Neural cell (in vitro differentiated cells): ENCODE results near the gene CENPO.

Experiments used
- EZH2 ChIP-seq: fragments of 200-600, 300-800 bp; shearing (Covaris generic), sonication (generic); IDR thresholded peaks from 2 replicates; pipeline ENCODE4 v1.6.1; 2014; ENCODE audit warnings: antibody characterized with exemption, low read length, borderline replicate concordance, mild to moderate bottlenecking; ENCODE audit not compliant: insufficient read depth, poor library complexity, severe bottlenecking
- TAF1 ChIP-seq: IDR thresholded peaks from 2 replicates; pipeline ENCODE4 v1.6.1; 2012; ENCODE audit warnings: low read depth
- TF ChIP-seq, protein P1 (sequence below): fragments of 450-650 bp; IDR thresholded peaks from 2 replicates; pipeline ENCODE4 v1.5.1; 2014; ENCODE audit warnings: antibody characterized with exemption, mild to moderate bottlenecking, moderate library complexity; ENCODE audit not compliant: poor library complexity, severe bottlenecking

DNA sequence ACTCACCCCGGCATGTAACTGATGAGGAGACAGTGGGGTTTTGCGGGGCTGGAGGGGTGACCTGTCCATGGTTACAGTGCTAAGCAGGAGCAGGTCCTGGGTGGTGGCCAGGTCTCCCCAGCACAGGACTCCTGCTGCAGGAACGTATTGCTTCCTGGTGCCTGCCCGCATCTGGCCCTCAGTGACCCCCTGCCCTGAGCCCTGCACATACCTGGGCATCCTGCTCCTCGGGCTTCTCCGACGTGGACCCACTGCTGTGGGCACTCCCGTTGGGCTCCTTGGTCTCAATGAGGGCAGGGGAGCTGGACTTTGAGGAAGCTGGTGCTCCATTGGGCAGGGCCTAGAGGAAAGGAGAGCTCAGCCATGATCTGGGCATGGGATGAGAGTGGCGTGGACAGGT lies 43.5 kb downstream of the CENPO start:
- TF ChIP-seq EZH2 (no peak), TAF1 (no peak)
- TF ChIP-seq, protein P1, sequence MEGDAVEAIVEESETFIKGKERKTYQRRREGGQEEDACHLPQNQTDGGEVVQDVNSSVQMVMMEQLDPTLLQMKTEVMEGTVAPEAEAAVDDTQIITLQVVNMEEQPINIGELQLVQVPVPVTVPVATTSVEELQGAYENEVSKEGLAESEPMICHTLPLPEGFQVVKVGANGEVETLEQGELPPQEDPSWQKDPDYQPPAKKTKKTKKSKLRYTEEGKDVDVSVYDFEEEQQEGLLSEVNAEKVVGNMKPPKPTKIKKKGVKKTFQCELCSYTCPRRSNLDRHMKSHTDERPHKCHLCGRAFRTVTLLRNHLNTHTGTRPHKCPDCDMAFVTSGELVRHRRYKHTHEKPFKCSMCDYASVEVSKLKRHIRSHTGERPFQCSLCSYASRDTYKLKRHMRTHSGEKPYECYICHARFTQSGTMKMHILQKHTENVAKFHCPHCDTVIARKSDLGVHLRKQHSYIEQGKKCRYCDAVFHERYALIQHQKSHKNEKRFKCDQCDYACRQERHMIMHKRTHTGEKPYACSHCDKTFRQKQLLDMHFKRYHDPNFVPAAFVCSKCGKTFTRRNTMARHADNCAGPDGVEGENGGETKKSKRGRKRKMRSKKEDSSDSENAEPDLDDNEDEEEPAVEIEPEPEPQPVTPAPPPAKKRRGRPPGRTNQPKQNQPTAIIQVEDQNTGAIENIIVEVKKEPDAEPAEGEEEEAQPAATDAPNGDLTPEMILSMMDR = no peak
